Renal cortical epithelial cell (primary cell): ENCODE results near the gene NECAB2. TPM values are rescaled to one million over a fixed set of nuclear protein-coding genes. Genes with fewer than 3 reads are reported as not detected.
"Not testable (repeated sequence)": the region's sequence is repeated elsewhere in the genome, so short reads cannot be mapped to it uniquely, and the experiment has no call there.

Experiments used
- DNase-seq: peaks from one replicate; pipeline ENCODE4 v3.0.0-alpha.2; 2011; ENCODE audit warnings: low read depth
- total RNA-seq: library from RNA; depleted of rRNA; stranded (reverse); fragments of >200 nt; gene quantifications from 2 replicates; pipeline ENCODE4 v1.2.3, GENCODE V29; 2014

NECAB2 gene
- total RNA-seq, 1 donor from 2014 or later: not detected

GRCh38 chr16:83936581-83937165 is 31.4 kb upstream of the NECAB2 start:
- DNase-seq: no peak

DNA sequence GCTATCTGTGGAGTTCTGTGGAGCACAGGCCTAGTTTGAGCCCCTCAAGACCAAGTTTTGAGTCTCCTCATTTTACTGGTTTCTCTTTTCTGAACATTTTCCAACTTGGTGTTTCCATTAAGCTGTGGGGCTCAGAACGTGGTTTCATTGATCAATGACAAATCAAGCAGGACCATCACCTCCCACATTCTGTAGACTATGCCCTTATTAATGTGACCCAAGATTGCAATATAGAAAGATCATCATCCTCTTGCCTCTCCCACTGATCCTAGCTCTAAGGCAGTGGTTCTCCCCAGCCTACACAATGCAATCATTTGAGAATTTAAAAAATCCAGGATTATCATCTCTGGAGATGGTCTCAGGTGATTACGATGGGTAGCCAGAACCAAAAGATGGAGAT is 30.8 kb upstream of the NECAB2 start:
- DNase-seq: no peak

GRCh38 chr16:83937922-83938885 is 29.8 kb upstream of the NECAB2 start:
- DNase-seq: no peak

GRCh38 chr16:83939266-83939855 is 28.7 kb upstream of the NECAB2 start:
- DNase-seq: no peak

- no peak for DNase-seq
Measured at GRCh38 chr16:83940119-83940518, 27.9 kb upstream of the NECAB2 start.

- DNase-seq: no peak
Measured at GRCh38 chr16:83940630-83941378, 27.2 kb upstream of the NECAB2 start.

DNA sequence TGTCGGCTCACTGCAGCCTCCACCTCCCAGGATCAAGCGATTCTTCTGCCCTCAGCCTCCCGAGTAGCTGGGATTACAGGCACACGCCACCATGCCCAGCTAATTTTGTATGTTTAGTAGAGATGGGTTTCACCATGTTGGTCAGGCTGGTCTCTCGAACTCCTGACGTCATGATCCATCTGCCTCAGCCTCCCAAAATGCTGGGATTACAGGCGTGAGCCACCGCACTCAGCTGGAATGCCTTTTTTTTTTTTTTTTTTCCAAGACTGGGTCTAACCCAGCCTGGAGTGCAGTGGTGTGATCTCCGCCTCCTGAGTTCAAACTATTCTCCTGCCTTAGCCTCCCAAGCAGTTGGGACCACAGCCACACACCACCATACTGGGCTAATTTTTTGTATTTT is 26.5 kb upstream of the NECAB2 start:
- DNase-seq: not testable (repeated sequence)

DNA sequence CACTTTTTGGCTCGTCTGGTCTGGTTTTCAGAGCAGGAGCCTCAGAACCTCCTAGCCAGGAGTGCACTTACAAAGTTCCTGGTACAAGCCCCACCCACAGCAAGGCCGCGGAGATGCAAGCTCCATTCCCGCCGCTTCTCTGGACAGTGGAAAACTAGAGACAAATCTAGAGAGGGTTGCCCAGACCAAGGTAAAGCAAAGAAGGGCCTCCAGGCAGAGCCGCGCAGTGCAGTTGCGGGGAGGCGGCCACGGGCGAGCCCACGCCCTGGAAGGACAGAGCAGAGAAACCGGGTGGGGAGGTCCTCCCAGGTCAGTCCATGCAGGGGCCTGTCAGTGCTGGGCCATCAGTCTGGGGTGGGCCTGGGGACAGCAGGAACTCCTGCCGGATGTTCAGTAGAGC is 26.0 kb upstream of the NECAB2 start:
- DNase-seq: no peak

- DNase-seq: no peak
Measured at GRCh38 chr16:83942815-83943515, 25.1 kb upstream of the NECAB2 start.

DNA sequence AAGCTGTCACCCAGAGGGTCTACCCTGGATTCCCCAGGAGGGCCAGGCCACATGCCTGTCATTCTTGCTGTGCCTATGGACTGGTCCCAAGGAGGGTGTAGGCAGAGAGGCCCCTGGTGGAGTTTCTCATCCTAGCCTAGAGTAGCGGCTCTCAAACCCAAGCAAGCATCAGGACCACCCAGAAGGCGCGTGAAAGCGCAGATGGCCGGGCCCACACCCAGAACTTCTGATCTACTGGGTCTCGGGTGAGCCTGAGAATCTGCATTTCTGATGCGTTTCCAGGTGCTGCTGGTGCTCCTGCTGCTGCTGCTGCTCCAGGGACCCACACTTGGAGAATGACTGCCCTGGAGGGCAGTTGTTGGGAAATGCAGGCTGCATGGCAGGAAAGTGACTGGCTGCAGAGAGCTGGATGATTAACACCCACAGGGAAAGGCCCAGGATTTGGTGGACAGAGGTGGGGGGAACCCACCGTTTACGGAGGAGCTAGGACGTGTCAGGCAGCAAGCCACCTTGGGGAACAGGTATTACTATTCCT is 24.5 kb upstream of the NECAB2 start:
- no peak for DNase-seq

GRCh38 chr16:83945587-83945986 is 22.5 kb upstream of the NECAB2 start:
- no peak for DNase-seq

GRCh38 chr16:83946154-83946780 is 21.8 kb upstream of the NECAB2 start:
- no peak for DNase-seq

GRCh38 chr16:83946781-83947566 is 21.1 kb upstream of the NECAB2 start:
- DNase-seq: no peak

DNA sequence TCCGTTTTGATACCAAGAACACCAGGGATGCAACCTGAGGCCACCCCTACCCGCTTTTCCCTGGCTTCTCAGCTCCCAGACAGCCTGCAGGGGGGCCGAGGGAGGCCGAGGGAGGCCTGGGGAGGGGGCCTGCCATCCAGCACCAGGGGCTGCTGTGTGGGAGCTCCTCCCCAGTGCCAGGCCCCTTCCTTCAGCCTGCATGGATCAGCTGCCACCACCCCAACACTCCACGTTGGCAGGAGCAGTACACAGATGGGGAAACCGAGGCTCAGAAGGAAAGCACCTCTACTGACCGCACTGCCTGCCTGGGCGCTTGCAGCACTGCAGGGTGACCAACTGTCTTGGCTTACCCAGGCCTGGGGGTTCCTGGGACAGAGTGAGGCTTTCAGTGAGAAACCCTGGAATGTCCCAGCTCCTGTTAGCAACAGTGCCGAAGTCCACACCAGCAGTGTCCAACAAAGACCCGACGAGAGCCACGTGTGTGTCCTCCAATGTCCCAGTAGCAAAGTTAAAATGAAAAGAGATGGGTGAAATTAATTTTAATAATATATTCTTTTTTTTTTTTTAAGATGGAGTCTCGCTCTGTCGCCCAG is 20.3 kb upstream of the NECAB2 start:
- no peak for DNase-seq

DNA sequence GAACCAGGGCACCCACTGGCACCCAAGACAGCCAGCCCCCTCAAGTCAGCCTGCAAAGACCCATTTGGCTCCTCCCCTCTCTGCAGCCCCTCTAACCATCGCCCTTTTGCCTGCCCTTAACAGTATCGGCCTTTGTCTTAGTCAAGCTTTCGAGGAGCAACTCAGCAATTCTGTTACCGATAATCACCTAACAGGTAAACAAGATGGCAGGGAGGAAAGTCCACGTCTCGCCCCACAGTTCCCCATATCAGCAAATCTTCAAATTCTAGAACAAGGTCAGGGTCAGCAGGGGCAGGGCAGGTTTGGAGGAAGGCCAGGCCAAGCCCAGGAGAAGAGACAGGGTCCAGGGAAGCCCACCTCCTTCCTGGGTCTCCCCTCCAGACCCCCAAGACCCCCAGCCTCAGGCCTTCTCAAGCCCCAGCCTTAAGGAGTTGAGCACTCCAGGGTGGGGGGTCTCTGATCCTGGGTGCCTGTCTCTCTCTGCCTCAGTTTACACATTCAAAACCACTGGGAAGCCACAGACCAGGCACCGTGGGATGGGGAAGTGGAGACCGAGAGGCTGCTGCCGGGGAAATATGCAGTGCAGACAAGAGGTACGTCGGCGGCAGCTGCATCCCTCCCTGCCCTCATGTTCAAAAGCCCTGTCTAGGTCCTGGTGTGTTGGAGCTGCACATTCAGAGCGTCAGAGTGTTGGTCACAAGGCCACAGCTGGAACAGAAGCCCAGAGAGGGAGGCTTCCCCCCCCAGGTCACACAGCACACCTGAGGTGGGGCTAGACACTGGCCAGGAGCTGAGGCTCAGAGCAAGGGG is 18.9 kb upstream of the NECAB2 start:
- DNase-seq: no peak

DNA sequence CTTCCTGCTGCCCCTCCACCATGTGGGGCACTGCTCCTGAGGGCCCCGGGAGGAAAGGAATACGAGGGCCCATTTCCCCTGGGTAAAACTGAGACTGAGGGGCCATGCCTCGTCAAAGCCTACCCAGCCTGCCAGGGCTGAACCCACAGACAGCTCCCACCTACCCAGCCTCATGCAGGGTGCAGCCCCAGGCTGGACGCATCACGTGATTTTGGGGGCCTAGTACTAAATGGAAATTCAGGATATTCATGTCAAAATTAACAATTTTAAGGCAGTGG is 18.4 kb upstream of the NECAB2 start:
- DNase-seq: no peak

- DNase-seq: not testable (repeated sequence)
Measured at GRCh38 chr16:83950862-83951399, 17.1 kb upstream of the NECAB2 start.

DNA sequence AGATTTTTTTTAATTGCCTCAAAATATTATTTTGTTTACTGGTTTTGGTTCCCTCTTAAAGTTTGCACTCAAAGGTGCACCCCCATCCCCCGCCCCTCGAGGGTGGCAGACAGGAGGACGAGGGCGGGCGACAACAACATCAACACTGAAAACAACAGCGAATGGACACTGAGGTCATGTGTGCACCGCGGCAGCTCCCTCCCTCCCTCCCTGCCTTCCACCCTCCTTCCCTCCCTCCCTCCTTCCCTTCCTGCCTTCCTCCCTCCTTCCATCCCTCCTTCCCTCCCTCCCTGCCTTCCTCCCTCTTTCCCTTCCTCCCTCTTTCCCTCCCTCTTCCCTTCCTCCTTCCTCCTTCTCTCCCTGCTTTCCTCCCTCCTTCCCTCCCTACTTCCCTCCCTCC is 16.5 kb upstream of the NECAB2 start:
- DNase-seq: no peak

DNA sequence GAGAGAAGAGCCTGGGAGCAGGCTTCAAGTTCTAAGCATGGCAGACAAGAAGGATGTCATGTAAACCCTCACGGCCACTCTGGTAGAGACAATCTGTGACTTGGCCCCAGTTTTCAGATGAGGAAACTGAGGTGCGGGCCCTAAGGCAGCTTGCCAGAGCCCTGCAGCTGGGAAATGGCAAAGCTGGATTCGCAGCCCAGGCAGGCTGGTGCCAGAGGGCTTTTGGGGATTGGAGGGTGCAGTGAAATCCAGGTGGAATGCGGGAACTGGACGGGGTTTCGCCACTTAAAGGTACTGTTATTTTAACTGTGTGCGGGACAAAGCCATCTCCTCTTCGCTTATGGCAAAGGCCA is 15.5 kb upstream of the NECAB2 start:
- peak; percentile 58 for DNase-seq
